Loucy (cell line): Measurements from ENCODE around the gene KRTAP10-5.

Experiments
- H2AFZ ChIP-seq: fragments of 200-600 bp; sonication (generic); 2 replicates; pipeline ENCODE4 v1.6.0; 2016; ENCODE audit warnings: antibody characterized with exemption, mild to moderate bottlenecking, low read length, moderate library complexity
- H3F3A ChIP-seq: fragments of 200-600 bp; 2 replicates; pipeline ENCODE4 v1.6.0; 2016; ENCODE audit warnings: antibody characterized with exemption, low read depth, mild to moderate bottlenecking
- H3K27me3 ChIP-seq: fragments of 200-600 bp; sonication (generic); 2 replicates; pipeline ENCODE4 v1.6.1; 2014; ENCODE audit warnings: low read length, mild to moderate bottlenecking; ENCODE audit not compliant: insufficient read depth, poor library complexity, severe bottlenecking
- H3K36me3 ChIP-seq: fragments of 200-600 bp; sonication (generic); 2 replicates; pipeline ENCODE4 v1.6.1; 2016; ENCODE audit warnings: low read length; ENCODE audit not compliant: insufficient read depth
- H3K4me1 ChIP-seq: fragments of 200-600 bp; sonication (generic); 2 replicates; pipeline ENCODE4 v1.5.1; 2014; ENCODE audit warnings: low read length, mild to moderate bottlenecking; ENCODE audit not compliant: insufficient read depth, poor library complexity, severe bottlenecking
- H3K4me2 ChIP-seq: fragments of 200-600 bp; sonication (generic); 2 replicates; pipeline ENCODE4 v1.6.0; 2014; ENCODE audit warnings: antibody characterized with exemption, low read length, low read depth, mild to moderate bottlenecking; ENCODE audit not compliant: poor library complexity, severe bottlenecking
- H3K4me3 ChIP-seq: fragments of 200-600 bp; sonication (generic); 2 replicates; pipeline ENCODE4 v1.5.1; 2014; ENCODE audit warnings: low read length, mild to moderate bottlenecking, mixed read lengths; ENCODE audit not compliant: poor library complexity, severe bottlenecking
- H3K79me2 ChIP-seq: fragments of 200-600 bp; sonication (generic); 2 replicates; pipeline ENCODE4 v1.6.1; 2014; ENCODE audit warnings: low read length; ENCODE audit not compliant: insufficient read depth
- H3K9ac ChIP-seq: fragments of 200-600 bp; sonication (generic); 2 replicates; pipeline ENCODE4 v1.6.0; 2014; ENCODE audit warnings: mild to moderate bottlenecking, low read depth, low read length, moderate library complexity; ENCODE audit not compliant: poor library complexity, severe bottlenecking
- H3K9me2 ChIP-seq: fragments of 200-600 bp; sonication (generic); replicated peaks from 2 replicates; pipeline ENCODE4 v1.6.1; 2016; ENCODE audit warnings: low read depth, low read length, mixed read lengths
- H3K9me3 ChIP-seq: fragments of 200-600 bp; sonication (generic); 2 replicates; pipeline ENCODE4 v1.6.1; 2014; ENCODE audit warnings: mild to moderate bottlenecking, antibody characterized with exemption, low read length, low read depth; ENCODE audit not compliant: insufficient read depth
- H4K20me1 ChIP-seq: fragments of 200-600 bp; sonication (generic); 2 replicates; pipeline ENCODE4 v1.6.0; 2014; ENCODE audit warnings: antibody characterized with exemption, low read length, mild to moderate bottlenecking; ENCODE audit not compliant: insufficient read depth, poor library complexity, severe bottlenecking
- CTCF ChIP-seq: fragments of 200-600 bp; sonication (generic); conservative IDR thresholded peaks from 2 replicates; pipeline ENCODE4 v1.5.1; 2014; ENCODE audit warnings: mild to moderate bottlenecking, antibody characterized with exemption, low read length
- EZH2phosphoT487 ChIP-seq: fragments of 200-600 bp; IDR thresholded peaks from 2 replicates; pipeline ENCODE4 v1.6.1; 2018; ENCODE audit warnings: antibody characterized with exemption, mild to moderate bottlenecking, moderate library complexity, borderline replicate concordance

KRTAP10-5 gene

GRCh38 chr21:44614161-44614631 lies 33.8 kb upstream of the KRTAP10-5 start:
- H3K9me2 ChIP-seq, result no peaks in the 10 kb centered on the region
- H3K4me1 ChIP-seq, result no peaks in the 10 kb centered on the region
- no peaks in the 10 kb centered on the region for H3K79me2 ChIP-seq
- H2AFZ ChIP-seq, result no peak overlapping the region
- no peaks in the 10 kb centered on the region for H4K20me1 ChIP-seq
- no peak overlapping the region for H3K9ac ChIP-seq
- no peak for TF ChIP-seq EZH2phosphoT487
- TF ChIP-seq CTCF, result no peak
- H3K4me3 ChIP-seq, result no peak overlapping the region
- no peaks in the 10 kb centered on the region for H3K36me3 ChIP-seq
- no peak overlapping the region for H3K4me2 ChIP-seq
- no peaks in the 10 kb centered on the region for H3K27me3 ChIP-seq
- H3F3A ChIP-seq, result no peaks in the 10 kb centered on the region
- H3K9me3 ChIP-seq, result peaks cover 11% of the 10 kb centered on the region; the same call in 1 of the 2 replicates

GRCh38 chr21:44613386-44614155 lies 33.2 kb upstream of the KRTAP10-5 start:
- no peaks in the 10 kb centered on the region for H3K9me2 ChIP-seq
- H4K20me1 ChIP-seq, result no peaks in the 10 kb centered on the region
- no peak overlapping the region for H3K4me3 ChIP-seq
- H3K4me2 ChIP-seq, result no peak overlapping the region
- no peaks in the 10 kb centered on the region for H3F3A ChIP-seq
- no peaks in the 10 kb centered on the region for H3K4me1 ChIP-seq
- no peak for TF ChIP-seq CTCF
- TF ChIP-seq EZH2phosphoT487, result no peak
- H3K9ac ChIP-seq, result no peak overlapping the region
- H3K9me3 ChIP-seq, result peaks cover 13% of the 10 kb centered on the region; the same call in 1 of the 2 replicates
- H2AFZ ChIP-seq, result no peak overlapping the region
- no peaks in the 10 kb centered on the region for H3K27me3 ChIP-seq
- no peaks in the 10 kb centered on the region for H3K36me3 ChIP-seq
- H3K79me2 ChIP-seq, result no peaks in the 10 kb centered on the region

- no peaks in the 10 kb centered on the region for H3K79me2 ChIP-seq
- no peaks in the 10 kb centered on the region for H3F3A ChIP-seq
- H3K4me3 ChIP-seq, result no peak overlapping the region
- H3K27me3 ChIP-seq, result no peaks in the 10 kb centered on the region
- H4K20me1 ChIP-seq, result no peaks in the 10 kb centered on the region
- no peak overlapping the region for H3K9ac ChIP-seq
- H3K36me3 ChIP-seq, result no peaks in the 10 kb centered on the region
- no peak for TF ChIP-seq CTCF
- no peak for TF ChIP-seq EZH2phosphoT487
- H2AFZ ChIP-seq, result no peak overlapping the region
- H3K4me2 ChIP-seq, result no peak overlapping the region
- H3K9me2 ChIP-seq, result no peaks in the 10 kb centered on the region
- peaks cover 13% of the 10 kb centered on the region; the same call in 1 of the 2 replicates for H3K9me3 ChIP-seq
- no peaks in the 10 kb centered on the region for H3K4me1 ChIP-seq
These were observed 32.3 kb upstream of the KRTAP10-5 start for GRCh38 chr21:44612669-44613229.
